ENCODE data around the gene POLG2.
"Not testable (repeated sequence)": the region's sequence is repeated elsewhere in the genome, so short reads cannot be mapped to it uniquely, and the experiment has no call there.

POLG2 gene

DNA sequence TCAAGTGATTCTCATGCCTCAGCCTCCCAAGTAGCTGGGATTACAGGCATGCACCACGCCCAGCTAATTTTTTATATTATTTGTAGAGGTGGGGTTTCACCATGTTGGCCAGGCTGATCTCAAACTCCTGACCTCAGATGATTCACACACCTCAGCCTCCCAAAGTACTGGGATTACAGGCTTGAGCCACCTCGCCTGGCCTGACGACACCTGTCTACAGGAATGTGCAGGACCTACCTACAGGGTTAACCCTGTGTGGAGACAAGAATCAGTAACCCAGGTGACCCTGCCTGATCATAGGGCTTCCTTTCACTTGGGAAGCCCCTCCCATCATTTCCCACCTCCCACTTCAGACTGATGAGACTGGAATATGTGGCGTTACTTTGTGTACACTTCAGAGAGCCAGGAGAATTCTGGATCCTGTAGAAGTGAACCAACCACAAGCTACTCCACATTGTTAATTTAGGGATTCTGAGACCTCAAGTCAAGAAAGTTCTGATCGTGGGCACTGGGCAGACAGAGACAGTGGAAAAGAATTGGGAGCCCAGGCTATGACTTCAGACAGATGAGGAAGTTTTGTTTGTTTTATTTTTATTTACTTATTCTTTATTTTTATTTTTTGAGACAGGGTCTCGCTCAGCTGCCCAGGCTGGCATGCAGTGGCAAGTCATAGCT is 53.6 kb downstream of the POLG2 start:
- no peak for DNase-seq (ENCODE audit: extremely low read depth in 1 of 2, low read depth in 1 of 2)

- no peak for DNase-seq (ENCODE audit: extremely low read depth in 1 of 2, low read depth in 1 of 2)
Observed at GRCh38 chr17:64442541-64442971, 54.3 kb downstream of the POLG2 start.

- DNase-seq (ENCODE audit: extremely low read depth in 1 of 2, low read depth in 1 of 2), result peak in 1 of 2 donors; percentile 8
Observed at GRCh38 chr17:64441772-64442540, 54.9 kb downstream of the POLG2 start.

DNA sequence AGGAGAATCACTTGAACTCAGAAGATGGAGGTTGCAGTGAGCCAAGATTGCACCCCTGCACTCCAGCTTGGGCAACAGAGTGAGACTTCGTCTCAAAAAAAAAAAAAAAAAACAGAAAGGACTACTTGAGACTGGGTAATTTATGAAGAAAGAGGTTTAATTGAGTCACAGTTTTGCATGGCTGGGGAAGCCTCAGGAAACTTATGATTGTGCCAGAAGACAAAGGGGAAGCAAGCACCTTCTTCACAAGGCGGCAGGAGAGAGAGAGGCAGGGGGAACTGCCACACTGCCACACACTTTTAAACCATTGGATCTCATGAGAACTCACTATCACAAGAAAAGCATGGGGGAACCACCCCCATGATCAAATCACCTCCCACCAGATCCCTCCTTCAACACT is 56.9 kb downstream of the POLG2 start:
- no peak for DNase-seq (ENCODE audit: extremely low read depth in 1 of 2, low read depth in 1 of 2)

GRCh38 chr17:64439521-64439920 is 57.3 kb downstream of the POLG2 start:
- not testable (repeated sequence) for DNase-seq (ENCODE audit: extremely low read depth in 1 of 2, low read depth in 1 of 2)

GRCh38 chr17:64437944-64438525 is 58.8 kb downstream of the POLG2 start:
- DNase-seq (ENCODE audit: extremely low read depth in 1 of 2, low read depth in 1 of 2), result no peak

DNA sequence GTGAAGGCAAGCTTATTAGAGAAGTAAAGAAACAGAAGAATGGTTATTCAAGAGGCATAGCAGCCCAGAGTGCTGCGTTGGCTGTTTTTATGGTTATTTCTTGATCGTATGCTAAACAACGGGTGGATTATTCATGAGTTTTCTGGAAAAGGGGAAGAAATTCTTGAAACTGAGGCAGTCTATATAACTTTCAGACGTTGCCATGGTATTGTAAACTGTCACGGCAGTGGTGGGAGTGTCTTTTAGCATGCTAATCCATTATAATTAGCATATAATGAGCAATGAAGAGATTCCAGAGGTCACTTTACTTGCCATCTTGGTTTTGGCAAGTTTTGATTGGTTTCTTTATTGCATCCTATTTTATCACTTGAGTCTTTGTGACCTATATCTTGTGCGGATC is 65.3 kb downstream of the POLG2 start:
- no peak for DNase-seq (ENCODE audit: extremely low read depth in 1 of 2, low read depth in 1 of 2)

DNA sequence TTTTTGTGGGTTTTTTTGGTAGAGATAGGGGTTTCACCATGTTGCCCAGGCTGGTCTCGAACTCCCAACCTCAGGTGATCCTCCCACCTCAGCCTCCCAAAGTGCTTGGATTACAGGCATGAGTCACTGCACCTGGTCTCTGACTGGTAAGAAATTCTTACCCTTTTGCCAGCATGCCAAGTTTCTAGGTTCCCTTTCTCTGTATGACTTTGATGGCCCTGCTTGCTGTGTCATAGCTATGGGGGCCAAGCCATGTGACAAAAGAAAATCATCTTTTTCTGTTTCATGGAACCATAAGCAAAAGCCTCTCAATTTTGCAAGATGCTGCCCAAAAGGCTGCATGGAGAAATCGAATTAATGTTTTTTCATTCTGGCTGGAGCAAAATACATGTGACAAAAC is 66.8 kb downstream of the POLG2 start:
- not testable (repeated sequence) for DNase-seq (ENCODE audit: extremely low read depth in 1 of 2, low read depth in 1 of 2)

DNA sequence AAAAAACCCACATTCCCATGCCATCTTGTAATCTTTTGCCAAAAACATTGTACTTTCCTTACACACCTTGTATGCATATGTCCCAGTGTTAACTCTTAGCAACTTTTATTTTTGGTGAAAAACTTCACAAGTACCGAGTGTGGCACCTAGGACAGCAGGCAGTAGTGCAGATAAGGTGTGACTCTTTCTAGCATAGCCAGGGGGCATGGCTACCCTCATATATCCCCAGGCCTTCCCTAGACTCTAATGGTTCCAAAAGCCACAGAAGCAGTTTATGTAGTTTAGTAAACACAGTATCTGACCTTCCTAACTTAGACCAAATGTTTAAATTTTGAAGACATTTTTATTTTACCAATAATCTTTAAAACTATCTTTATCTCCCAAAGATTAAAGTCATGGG is 68.4 kb downstream of the POLG2 start:
- DNase-seq (ENCODE audit: extremely low read depth in 1 of 2, low read depth in 1 of 2), result no peak

Data from stimulated activated CD8-positive, alpha-beta memory T cell treated with anti-CD3 and anti-CD28 coated beads, Interleukin-7, amount 100 ng/mL, for 48 hours (primary cell).